HG03460 (cell line): ENCODE measurements around the gene BRWD1.

Source experiments
- ATAC-seq: cut with Tn5 transposase; IDR thresholded peaks from one replicate; pipeline ENCODE4 v1.9.1; 2021; ENCODE audit not compliant: unreplicated experiment

The BRWD1 gene

GRCh38 chr21:39313571-39314142 is at the start of gene BRWD1:
Gene BRWD1 (minus strand): TSS chr21:39313632. CDS start chr21:39313491, 141 bp downstream.
- ATAC-seq, result peak; percentile 46

- ATAC-seq, result no peak
Measured at GRCh38 chr21:39362733-39363132, 49.3 kb upstream of the BRWD1 start.

GRCh38 chr21:39359382-39359781 is 46.0 kb upstream of the BRWD1 start:
- no peak for ATAC-seq

- no peak for ATAC-seq
Measured at GRCh38 chr21:39353295-39353694, 39.9 kb upstream of the BRWD1 start.

GRCh38 chr21:39350094-39351005 is 36.9 kb upstream of the BRWD1 start:
- no peak for ATAC-seq

GRCh38 chr21:39349211-39350093 is 36.0 kb upstream of the BRWD1 start:
- peak; percentile 89 for ATAC-seq

- ATAC-seq, result peak; percentile 42
Measured at GRCh38 chr21:39348355-39349210, 35.2 kb upstream of the BRWD1 start, which contains the start of gene HMGN1. Gene HMGN1 (minus strand): TSS chr21:39349088. CDS start chr21:39348917, 171 bp downstream.

- peak; percentile 6 for ATAC-seq
Measured at GRCh38 chr21:39348040-39348354, 34.6 kb upstream of the BRWD1 start.

GRCh38 chr21:39347537-39347936 is 34.1 kb upstream of the BRWD1 start:
- no peak for ATAC-seq

- no peak for ATAC-seq
Measured at GRCh38 chr21:39346671-39347331, 33.4 kb upstream of the BRWD1 start.

- no peak for ATAC-seq
Measured at GRCh38 chr21:39346206-39346605, 32.8 kb upstream of the BRWD1 start.

- ATAC-seq, result no peak
Measured at GRCh38 chr21:39345440-39345839, 32.0 kb upstream of the BRWD1 start.

GRCh38 chr21:39344848-39345247 is 31.4 kb upstream of the BRWD1 start:
- no peak for ATAC-seq

GRCh38 chr21:39341249-39341923 is 28.0 kb upstream of the BRWD1 start:
- no peak for ATAC-seq

- ATAC-seq, result no peak
Measured at GRCh38 chr21:39340687-39341086, 27.3 kb upstream of the BRWD1 start.

GRCh38 chr21:39339231-39339630 is 25.8 kb upstream of the BRWD1 start:
- ATAC-seq, result no peak

- ATAC-seq, result no peak
Measured at GRCh38 chr21:39336457-39337008, 23.1 kb upstream of the BRWD1 start.

- ATAC-seq, result no peak
Measured at GRCh38 chr21:39334611-39335010, 21.2 kb upstream of the BRWD1 start.

GRCh38 chr21:39332175-39332574 is 18.7 kb upstream of the BRWD1 start:
- ATAC-seq, result no peak
